ENCODE measurements around the gene KAT6B.

- no peak for TF ChIP-seq SIN3A (IDR thresholded peaks at IDR 0.05; ENCODE audit: borderline replicate concordance, insufficient read depth, low read length)
- TF ChIP-seq POLR2AphosphoS5 (IDR thresholded peaks at IDR 0.05; ENCODE audit: low read depth, low read length), result no peak
- TF ChIP-seq REST (IDR thresholded peaks at IDR 0.05; ENCODE audit: insufficient read depth in 1 of 2, low read depth in 2 of 2, low read length in 2 of 2), result no peak
- TF ChIP-seq FOXP2 (optimal IDR thresholded peaks at IDR 0.05; ENCODE audit: borderline replicate concordance, extremely low read depth, extremely low read length, insufficient read depth), result no peak
Measured at GRCh38 chr10:74859546-74859945, 33.1 kb downstream of the KAT6B start.
